ENCODE data around the gene C1orf232. TPM values are rescaled to one million over a fixed set of nuclear protein-coding genes. Genes with fewer than 3 reads are reported as not detected.

The C1orf232 gene
- total RNA-seq, 1 donor from 2014 or later = not detected

DNA sequence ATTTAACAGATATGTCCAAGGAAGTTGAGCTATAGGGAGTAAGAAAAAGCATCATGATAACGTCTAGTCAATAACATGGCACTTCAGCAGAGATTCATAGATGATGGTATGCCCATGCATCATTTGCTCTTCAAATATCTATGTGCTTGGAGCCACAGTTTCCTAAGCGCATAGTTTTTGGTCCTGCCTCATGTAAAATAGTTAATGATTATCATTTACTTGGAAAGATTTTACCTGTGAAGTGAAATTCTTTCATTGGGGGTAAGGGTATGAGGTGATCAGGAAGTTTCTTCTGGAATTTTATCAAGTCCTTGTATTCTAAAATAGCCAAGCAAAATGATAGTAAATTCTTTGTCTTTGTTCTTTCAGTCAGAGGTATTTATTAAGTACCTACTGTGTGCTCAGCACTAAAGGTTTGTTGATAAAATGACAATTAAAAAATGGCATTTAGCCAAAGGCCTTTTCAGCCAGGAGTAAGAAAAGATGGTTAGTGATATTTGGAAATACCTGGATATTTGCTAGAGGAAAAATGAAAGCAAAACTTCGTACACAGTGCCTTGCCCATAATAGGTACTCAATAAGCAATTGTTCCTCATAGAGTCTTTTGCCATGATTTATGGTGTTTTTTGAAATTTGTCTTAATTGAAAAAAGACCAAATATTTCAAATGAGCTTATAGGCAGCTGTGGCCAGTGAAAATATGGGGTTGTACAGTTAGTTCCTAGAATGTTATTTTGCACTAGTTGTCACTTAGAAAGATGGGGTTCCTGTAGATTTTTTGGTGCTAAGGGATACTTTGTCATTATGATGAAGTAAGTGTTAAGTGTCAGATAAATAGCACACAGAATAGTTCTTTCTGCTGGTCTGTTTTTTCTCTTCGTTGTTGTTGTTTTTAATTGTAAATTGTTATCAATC, 44.1 kb downstream of the C1orf232 start:
- no peak for DNase-seq

DNA sequence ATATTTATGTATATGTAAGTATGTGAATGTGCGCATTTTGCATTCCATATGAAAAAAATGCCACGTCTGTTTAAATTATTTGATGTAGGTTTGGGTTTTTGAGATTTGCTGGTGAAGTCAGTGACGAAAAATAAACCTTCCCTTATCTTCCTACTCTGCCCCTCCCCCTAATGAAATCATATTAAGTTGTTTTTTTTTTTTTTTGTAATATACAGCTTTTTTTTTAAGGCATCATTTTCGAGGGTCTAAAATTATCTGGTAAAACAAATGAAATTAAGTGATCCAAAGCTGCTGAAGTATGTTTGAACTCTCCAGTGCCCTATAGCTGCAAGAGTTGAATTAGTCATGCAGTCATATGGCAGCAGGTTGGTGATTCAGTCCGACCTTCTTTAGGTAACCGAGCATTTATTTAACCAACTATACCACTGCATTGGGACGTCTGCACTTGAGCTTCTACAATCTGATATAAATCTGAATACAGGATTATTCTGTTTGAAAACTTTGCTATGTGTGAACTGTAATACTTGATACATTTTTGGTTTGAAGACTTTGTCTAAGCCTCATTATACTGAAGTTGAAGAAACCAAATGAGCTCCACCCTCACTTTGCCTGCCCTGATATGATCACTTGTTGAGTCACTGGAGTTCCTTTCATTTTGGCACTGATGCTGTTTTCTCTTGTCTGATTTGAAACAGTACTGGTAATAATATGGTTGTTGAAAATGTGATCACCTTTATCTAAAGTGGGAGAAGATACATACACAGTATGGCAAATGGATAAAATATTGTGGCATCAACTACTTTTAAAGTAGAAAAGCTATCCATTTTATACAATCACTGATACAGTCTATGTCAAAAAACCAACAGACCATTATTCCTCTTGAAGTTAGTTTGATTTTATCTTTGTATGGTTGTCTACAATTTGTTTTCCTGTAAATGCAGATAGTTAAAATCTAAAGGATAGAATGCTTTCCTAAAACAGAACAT, 45.5 kb downstream of the C1orf232 start:
- no peak for DNase-seq

DNA sequence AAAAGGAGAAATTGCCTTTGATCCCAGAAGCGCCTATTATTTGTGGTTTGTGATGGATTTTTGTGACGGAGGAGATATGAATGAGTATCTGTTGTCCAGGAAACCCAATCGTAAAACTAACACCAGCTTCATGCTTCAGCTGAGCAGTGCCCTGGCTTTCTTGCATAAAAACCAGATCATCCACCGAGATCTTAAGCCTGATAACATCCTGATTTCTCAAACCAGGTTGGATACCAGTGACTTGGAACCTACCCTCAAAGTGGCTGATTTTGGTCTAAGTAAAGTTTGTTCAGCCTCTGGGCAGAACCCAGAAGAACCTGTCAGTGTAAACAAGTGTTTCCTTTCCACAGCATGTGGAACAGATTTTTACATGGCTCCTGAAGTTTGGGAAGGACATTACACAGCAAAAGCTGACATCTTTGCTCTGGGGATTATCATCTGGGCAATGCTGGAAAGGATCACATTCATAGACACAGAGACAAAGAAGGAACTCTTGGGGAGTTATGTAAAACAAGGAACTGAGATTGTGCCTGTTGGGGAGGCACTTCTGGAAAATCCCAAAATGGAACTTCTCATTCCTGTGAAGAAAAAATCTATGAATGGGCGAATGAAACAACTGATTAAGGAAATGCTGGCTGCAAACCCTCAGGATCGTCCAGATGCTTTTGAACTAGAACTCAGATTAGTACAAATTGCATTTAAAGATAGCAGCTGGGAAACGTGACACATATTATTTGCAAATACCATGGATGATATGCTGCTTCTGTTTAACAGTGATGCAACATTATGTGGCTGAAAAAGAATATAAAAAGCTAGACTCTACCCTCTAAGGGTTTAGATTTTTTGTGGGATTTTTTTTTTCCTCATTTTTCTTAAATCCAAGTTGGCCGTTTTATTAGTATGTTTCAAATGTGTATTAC, 46.6 kb downstream of the C1orf232 start:
- DNase-seq = no peak

DNA sequence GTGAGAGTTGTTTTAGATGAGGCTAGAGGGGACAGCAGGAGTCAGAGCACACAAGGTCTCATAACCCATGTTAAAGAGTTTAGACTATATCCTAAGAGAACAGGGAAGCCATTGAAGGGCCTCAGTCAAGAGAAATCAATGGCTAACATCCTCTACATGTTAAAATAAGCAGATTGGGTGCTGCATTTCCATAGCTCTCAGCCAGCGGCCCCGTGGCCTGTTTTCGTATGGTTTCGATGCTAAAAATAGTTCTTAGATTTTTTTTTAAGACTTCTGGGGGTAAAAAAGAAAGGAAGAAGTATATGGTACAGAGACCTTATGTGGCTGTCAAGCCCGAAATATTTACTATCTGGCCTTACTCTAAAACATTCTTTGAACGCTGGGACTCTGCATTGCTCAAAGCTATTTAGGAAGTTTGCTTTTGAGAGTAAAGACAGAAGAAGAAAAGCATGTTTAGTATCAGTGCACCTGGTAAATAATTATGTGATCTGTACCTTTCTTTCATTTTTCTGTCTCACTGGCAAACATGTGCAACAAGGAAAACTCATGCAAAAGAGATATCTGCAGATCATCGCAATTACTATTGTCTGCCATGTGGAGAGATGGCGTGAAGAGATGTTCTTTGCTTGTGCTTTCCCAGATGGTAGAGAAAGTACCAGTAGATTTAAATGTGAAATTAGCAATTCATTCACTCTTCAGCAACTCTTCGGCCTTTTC, 48.7 kb downstream of the C1orf232 start:
- DNase-seq = no peak

DNA sequence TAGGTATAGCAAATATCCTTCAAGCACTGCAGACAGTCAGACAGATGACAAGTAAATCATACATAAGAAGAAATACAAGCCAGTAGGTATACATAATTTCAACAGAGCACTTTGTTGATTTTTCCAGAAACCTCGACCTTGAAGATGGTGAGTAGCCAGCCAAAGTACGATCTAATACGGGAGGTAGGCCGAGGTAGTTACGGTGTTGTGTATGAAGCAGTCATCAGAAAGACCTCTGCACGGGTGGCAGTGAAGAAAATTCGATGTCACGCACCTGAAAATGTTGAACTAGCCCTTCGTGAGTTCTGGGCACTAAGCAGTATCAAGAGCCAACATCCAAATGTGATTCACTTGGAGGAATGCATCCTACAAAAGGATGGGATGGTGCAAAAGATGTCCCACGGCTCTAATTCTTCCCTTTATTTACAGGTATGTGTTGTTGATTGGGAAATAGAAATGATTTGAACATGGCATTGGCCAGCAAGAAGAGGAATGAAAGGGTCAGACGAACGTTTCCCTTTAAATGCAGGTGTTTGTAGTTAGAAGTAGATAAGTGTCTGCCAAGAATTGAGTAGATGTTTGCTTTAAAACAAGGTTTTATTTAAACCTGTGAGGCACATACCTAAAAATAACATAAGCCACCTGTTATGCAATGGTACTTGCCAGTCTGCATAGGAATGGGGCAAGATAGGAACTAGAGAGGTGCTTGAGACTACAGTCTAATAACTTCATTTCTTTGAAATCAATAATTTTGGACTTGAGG, 54.4 kb downstream of the C1orf232 start:
- no peak for DNase-seq

Other genes starting within 250 kb of the C1orf232 start
- gene PAFAH2, start 170.9 kb downstream of the C1orf232 start, total RNA-seq = 10.2 TPM
- 0.69 TPM for gene EXTL1, start 147.2 kb downstream of the C1orf232 start, total RNA-seq
- gene SLC30A2, start 122.8 kb downstream of the C1orf232 start, total RNA-seq = 0.30 TPM
- gene TRIM63, start 101.3 kb downstream of the C1orf232 start, total RNA-seq = 4.7 TPM
- 11.3 TPM for gene PDIK1L, start 57.1 kb downstream of the C1orf232 start, total RNA-seq
- 0.30 TPM for gene FAM110D, start 9.9 kb downstream of the C1orf232 start, total RNA-seq
- 10.0 TPM for gene ZNF593, start 945 bp upstream of the C1orf232 start, total RNA-seq
- not detected for gene ZNF593OS, start 2.9 kb upstream of the C1orf232 start, total RNA-seq
- 6.9 TPM for gene CNKSR1, start 8.5 kb upstream of the C1orf232 start, total RNA-seq
- not detected for gene CATSPER4, start 21.6 kb upstream of the C1orf232 start, total RNA-seq
- gene CEP85, start 65.2 kb upstream of the C1orf232 start, total RNA-seq = 15.1 TPM
- gene SH3BGRL3, start 111.1 kb upstream of the C1orf232 start, total RNA-seq = 16.0 TPM
- gene UBXN11, start 137.7 kb upstream of the C1orf232 start, total RNA-seq = 8.2 TPM
- 2.8 TPM for gene CD52, start 149.0 kb upstream of the C1orf232 start, total RNA-seq
- 15.4 TPM for gene CRYBG2, start 185.2 kb upstream of the C1orf232 start, total RNA-seq
- gene ZNF683, start 203.8 kb upstream of the C1orf232 start, total RNA-seq = not detected
- gene LIN28A, start 241.9 kb upstream of the C1orf232 start, total RNA-seq = not detected

Data from skin of body (tissue), 2 donors.